Left lobe of liver (tissue), 2 donors: ENCODE results near the gene TXLNB. TPM values are rescaled to one million over a fixed set of nuclear protein-coding genes. Genes with fewer than 3 reads are reported as not detected.

Experiments
- ATAC-seq: fragments of 200-7000 bp; cut with Tn5 transposase; one replicate; pipeline ENCODE4 v1.9.1; 2020; ENCODE audit warnings: mild to moderate bottlenecking, moderate library complexity
- DNase-seq: peaks from one replicate; pipeline ENCODE4 v3.0.0-alpha.2; 2020; ENCODE audit warnings: low spot score
- total RNA-seq: library from RNA; stranded (reverse); gene quantifications from one replicate; pipeline ENCODE4 v1.2.1, GENCODE V29; 2021
- donor health status: DM: no; HTN: no; CAD: no; lungs with moderate emphysema.
- donor health status: DM: no; HTN: yes; CAD: no.

Gene TXLNB
- total RNA-seq, 1 donor from 2014 or later, result 0.10 TPM

DNA sequence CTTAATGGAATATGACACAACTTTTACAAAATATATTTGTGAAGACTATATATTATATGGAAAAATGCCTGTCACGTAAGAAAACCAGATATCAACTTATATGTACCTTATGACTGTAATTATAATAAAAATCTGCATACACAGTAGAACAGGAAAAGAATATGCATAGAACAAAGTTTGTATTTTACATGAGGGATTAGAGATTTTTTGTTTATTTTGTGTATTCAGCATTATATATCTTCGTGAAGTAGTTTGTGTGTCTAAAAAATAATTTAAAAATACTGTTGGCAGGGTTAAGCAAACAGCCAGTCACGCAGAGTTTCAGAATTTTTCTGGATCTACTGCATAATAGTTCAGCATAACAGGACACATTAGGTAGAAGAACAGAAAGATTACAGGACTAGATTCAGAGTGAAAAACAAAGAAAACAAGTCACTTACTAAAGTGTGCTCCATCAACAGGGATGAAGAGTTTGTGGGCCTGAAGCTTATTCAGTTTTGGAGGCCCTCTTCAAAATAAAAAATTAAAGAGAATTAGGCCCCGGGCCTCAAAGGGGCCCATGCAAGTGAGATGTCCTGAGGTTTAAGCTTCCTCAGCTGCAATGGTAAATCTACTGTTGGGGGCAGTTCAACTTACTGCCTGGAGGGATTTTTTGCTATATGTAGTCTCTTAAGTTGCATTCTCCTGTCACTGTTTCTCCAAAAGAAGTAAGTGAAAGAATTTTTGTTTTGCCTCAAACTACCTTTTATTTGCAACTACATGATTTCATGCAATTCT is 16.3 kb downstream of the TXLNB start:
- ATAC-seq (no peak), DNase-seq (no peak)

DNA sequence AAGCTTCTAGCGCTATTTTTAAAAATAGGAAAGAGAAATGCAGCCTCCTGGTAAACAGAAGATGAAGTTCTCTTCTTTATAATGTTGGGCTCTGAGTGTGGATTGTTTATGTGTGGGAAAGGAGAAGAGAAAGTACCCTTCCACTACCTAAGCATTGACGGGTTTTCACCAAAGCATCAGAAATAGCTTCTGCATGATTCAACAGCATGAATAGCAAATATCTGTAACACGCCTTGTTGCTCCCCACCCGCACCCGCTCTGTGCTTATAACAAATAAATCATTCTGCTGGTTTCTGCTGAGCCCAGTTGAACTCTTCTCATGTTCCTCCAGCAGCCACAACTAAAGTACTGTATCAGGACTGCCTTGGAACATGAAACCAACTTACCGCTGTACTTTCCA is 20.7 kb downstream of the TXLNB start:
- ATAC-seq (peak; percentile 17), DNase-seq (no peak)

DNA sequence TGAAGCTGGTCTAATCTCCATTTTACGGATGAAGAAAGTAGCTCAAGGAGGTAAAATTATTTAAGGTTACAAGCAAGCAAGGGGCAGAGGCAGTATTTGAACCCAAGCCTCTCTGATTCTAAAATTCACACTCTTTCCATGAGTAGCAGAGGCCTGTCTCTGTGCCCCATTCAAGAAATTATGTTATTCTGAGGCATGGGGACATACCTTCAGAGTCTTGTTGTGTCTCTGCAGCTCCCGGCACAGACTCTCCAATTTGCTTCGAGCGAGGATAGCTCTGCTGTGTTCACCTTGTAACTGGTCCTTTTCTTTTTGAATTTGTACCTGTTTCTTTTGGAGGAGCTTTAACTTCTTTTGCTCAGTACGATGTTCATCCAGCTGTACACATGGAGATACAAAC is 21.5 kb downstream of the TXLNB start:
- ATAC-seq, result no peak

DNA sequence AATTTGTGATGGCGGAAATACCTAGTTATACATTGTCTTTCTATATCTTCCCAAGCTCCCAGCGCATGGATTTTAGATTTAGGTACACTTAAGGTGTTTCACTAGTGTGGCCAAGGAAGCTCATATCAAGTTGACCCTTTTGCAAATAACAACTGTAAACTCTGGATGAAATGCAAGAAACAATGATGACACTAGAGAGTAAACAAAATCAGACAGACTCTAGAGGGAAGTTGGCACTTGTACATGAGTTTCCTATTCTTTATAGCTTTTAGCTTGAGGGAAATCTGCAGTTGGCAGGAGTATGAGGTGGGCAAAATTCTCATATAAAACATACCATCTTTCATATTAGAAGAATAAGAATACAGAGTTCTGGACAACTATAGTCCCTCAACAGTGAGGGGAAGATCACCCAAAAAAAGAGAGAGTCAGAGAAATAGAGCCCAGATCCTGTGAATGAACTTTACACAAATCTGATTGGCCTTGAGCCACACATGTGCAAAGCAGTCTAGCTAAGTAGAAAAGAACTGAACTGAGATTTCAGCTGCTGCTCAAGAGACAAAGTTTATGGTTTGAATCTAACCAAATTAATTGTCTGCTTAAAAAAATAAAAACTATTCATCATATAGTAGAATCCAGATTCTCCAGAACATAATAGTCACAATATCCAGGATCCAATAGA is 26.1 kb downstream of the TXLNB start:
- peak; percentile 82 for ATAC-seq
- DNase-seq, result no peak

More for the DNA sequence above, 21.5 kb downstream of the TXLNB start:
- no peak for DNase-seq

DNA sequence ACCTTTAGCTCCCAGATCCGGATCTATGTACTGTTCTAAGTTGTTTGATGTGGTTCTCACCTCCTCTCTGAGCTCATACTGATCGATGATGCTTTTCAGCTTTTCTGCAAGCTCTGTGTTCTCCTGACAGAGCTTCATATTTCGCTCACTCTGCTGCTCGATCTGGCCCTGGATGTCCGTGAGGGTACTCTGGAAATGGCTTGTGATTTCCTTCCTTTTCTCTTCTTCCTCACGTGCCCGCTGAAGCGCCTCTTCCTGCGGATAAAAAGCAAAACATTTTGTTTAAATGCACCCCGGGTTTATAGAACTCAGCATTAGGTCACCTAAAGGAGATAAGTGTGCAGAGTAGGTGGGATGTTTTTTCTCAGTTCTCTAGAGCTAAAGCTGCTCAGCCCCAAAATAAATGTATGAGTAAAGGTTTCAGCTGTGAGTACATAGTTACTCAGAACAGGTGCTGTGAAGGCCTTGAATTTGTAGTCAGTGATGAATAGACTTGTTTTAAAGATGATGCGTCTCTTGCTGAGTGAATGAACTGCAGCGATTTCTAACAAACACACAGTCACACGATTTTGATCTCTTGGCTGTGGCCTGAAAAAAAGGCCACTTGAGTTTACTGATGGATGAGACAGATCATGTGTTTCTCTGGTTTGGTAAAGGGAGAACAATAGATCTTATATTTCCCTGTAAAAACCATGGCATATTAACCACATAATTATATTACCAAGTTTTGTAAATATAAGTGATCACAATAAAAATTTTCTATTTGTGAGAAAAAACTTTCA is 29.1 kb downstream of the TXLNB start:
- DNase-seq (no peak), ATAC-seq (no peak)

DNA sequence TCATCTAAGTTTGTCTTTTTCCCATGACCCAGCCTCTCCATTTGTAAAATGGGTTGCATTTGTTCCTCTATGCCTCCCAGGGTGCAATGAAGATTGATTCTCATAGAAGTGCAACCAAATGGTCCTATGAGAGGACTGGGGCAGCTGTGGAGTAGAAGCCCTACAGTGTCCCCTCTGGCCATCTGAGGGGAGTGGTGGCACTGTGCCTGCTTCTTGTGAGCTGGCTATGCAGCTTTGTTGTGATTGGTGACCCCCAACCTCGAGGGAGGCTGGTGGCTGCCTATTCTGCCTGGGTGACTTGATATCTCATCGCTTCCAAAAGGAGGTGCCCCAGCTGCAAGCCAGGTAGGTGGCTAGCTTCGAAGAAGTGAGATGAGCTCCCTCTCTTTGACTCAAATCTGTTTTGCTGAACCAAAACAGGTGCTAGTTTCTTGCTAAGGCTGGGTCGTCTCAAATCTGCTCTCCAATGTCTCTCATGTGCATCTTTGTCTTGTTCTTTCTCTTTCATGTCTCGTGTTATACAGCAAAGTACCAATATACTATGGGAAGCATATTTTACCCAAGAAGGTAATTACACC is 33.9 kb downstream of the TXLNB start:
- DNase-seq (no peak), ATAC-seq (no peak)

DNA sequence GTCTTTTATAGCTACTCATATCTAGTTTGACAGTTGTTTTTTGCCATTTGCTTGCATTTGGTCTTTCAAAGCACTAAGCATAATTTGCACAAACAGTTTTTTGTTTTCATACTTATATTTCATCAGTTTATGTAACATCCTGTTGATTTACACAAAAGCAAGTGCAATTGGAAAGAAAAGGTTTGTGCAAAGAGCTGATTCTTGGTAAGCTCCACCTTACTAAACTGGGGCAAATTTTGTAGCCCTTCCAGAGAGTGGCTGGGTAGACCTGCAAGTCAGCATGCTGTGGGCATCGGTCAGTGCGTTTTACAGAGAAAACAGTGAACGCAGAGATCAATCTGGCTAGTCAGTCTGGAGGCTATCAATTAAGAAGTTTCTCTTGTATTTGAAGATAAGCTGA is 34.5 kb downstream of the TXLNB start:
- DNase-seq, result no peak
- ATAC-seq, result no peak

DNA sequence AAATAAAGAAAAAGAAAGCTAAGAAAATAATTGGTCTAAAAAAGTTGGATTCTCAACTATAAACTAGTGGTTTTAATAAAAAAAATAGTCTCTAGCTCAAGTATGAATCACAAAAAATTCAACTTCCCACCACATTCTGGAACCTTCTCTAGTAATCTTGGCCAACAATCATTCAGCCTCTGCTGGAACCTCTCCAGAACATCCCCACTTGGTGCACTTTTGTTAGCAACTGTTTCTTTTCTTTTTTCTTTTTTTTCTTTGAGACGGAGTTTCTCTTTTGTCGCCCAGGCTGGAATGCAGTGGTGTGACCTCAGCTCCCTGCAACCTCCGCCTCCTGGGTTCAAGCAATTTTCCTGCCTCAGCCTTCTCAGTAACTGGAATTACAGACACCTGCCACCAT is 35.7 kb downstream of the TXLNB start:
- ATAC-seq (no peak), DNase-seq (no peak)

DNA sequence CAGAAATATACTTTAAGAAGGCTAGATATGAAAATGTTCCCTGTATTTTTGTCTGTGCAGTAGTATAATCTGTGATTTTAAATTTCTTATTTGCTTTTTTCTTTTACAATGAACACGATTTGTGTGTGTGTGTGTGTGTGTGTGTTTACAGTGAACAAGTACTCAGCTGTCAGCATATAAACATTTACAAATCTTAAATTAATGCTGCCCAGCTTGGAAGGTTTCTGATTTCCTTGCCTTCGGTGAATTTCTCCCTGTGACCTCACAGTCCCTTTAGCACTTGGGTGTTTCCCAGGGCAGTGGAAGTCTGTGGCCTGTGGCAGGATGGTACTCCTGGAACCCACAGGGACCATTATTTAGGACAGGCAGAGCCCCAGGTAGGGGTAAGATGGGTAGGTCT is 37.6 kb downstream of the TXLNB start:
- ATAC-seq (no peak), DNase-seq (no peak)

DNA sequence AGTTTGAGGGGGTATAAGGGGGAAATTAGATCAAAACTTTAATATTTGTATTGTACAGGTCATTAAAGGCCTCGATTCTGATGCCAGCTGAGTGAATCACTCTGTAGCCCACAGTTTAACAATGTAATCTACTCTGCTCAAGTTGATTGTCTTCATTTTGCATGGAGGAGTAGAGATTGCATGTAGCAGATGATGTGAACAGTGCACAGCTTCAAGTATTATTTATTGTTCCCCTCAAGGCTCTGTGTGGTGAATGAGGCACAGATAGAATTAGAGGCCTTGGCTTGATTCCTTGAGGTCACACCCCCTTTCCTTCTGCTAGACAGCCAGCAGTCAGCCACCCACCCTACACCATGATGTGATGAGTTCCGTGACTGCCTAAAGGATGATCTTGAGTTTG is 38.1 kb downstream of the TXLNB start:
- ATAC-seq (no peak), DNase-seq (no peak)

DNA sequence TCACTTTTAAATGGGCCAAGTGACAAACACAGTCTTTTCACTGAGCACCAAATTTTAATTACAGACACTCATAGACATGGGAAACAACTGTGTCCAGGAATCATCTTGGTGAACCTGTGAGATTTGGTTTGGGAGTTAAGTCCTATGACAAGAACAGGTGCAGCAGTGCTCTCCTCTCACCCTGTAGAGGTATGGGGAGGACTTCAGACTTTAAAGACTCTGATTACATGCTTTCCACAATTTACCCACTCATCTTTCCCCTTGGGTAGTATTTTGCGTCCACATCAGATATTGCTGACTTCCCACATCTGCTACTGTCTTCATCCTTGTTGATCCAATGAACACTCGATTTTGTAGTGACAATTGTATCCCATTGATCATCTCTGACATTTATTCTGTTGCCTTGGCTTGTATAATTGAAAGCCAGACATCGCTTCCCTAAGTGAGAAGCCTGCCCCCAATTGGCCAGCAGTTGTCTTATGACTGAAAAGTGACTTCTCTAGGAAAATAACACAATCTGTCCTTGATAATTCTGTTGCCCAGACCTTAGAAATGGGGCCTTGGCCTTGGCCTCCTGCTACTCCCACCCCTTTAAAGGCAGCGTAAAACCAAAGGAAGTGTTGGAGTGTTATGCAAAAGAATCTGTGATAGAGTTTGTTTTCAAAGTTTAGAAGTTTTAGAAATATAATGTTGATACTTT is 40.0 kb downstream of the TXLNB start:
- DNase-seq, result no peak
- ATAC-seq, result no peak

DNA sequence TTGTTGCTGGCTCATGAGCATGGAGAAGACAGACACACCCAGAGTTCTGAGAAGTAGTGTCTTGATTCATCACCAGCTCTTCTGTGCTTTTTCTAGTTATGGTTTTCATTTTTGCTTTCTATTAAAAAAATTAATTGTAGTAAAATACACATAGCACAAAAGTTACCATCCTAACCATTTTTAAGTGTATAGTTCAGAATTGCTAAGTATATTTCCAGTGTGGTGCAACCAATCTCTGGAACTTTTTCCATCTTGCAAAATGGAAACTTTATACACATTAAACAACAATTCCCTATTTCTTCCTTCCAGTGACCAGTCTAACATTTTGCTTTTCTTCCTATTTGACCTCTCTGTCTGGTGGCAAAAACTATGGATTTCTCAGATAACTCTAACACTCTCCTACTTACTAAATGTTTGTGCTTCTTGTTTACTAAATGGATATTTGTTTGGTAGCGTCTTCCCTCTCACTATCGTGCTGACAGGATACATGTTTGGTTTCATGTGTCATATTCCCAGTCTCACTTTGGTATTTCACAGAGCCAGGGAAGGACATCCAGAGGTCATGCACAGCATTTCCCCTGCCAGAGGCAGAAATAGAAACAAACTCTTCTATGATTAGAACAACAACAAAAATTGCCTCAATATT is 40.6 kb downstream of the TXLNB start:
- DNase-seq, result no peak
- ATAC-seq, result peak; percentile 54

DNA sequence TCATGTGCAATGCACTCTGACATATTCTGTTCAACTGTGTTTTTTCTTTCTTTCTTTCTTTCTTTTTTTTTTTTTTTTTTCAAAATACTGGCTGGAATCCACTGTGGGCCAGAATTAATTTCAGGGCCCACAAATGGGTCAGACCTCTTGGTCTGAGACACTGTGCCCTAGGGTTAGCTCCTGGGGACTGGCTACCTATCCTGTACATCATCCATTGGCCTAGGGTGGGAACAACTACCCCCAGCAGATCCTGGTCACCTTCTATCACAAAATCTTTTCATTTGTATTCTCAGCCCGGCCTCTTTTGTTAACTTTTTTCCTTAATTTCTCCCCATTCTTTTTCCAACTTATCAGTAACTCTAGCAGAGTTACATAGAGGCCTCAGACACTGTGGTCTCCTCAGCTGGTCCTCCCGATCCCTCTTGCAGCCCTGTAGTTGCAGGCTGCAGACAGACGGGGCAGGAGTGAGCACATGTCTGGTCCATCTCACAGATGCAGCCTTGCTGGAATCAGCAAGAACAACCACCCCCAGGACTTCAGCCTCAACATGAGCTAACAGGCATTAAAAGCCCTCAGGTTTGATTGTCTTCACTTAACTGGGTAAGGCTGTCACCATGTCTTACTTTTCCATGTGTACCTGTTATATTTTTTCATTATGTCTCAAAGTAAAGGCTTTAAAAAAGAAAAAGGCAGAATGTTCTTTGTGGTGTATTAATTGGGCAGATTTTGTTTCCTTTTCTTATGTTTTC is 41.3 kb downstream of the TXLNB start:
- ATAC-seq, result peak; percentile 96
- DNase-seq, result peak; percentile 56

DNA sequence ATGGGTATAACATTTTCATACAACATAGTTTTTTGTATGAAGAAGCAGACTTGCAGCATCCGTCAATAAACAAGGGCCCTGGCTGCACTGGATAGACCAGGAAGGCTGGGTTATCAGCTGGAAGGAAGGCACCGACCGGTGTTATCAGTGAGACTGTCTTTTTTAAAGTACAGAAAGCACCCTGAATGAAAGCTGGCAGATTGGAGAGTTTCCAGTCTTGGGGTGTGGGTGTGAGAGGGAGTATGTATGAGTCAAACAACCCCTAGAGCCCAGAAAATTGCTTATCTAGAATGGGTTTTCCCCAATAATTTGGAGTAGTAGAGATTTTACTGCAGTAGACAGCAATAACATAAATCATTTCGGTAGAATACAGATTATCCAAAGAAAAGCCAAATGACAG is 42.4 kb downstream of the TXLNB start:
- no peak for DNase-seq
- ATAC-seq, result peak; percentile 21

DNA sequence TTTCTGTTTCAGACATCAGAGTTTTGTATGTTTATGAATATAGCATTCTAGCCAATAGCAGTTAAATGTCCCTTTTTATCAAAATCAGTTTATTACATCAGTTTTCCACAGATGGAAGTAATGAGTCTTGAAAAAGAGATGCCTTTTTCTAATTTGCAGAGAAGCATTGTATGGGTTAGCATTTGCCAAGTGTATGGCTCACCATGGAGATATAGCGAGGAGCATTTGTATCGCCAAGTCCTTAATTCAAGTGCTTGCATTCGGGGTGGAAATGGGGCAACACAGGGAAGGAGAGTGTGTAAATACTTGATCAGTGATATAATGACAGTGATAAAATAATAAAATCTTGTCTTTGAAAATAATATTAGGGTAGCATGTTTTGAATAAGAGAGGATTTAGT is 42.9 kb downstream of the TXLNB start:
- ATAC-seq, result no peak
- no peak for DNase-seq

DNA sequence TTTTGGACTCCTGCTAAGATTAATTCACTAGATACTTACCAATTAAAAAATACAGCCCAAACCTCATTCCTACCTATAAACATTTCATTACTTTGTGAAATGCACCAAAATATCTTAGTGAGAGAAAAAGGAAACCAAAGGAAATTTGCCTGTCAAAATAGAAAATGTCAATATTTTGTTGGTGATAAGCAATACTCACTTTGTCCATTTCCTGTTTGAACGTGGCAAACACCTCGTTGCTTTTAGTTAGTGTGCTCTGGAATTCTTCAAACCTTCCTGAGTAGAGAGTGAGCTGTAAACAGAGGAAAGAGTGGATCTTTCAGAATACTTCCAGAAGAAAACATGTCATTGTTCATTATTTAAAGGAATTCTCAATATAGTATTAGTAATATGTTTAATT is 44.2 kb downstream of the TXLNB start:
- DNase-seq (no peak), ATAC-seq (no peak)

DNA sequence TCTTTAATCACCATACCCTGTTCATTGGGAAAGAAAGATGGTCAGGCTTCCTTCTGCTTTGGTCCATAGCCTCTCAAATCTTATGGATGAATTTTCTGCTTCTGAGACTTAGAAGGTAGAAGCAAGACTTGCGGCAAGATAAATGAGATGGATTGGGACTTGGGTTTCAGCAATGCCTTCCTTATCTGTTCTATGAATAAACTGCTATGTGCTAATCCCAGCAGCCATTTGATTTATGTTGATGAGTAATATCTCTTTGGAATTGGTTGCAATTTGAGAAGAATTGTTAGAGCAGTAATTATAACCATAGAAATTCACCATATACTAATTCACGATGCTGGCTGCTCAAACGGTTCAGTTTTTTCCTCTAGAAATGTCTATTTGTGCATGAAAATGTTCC is 48.3 kb downstream of the TXLNB start:
- ATAC-seq (no peak), DNase-seq (no peak)

DNA sequence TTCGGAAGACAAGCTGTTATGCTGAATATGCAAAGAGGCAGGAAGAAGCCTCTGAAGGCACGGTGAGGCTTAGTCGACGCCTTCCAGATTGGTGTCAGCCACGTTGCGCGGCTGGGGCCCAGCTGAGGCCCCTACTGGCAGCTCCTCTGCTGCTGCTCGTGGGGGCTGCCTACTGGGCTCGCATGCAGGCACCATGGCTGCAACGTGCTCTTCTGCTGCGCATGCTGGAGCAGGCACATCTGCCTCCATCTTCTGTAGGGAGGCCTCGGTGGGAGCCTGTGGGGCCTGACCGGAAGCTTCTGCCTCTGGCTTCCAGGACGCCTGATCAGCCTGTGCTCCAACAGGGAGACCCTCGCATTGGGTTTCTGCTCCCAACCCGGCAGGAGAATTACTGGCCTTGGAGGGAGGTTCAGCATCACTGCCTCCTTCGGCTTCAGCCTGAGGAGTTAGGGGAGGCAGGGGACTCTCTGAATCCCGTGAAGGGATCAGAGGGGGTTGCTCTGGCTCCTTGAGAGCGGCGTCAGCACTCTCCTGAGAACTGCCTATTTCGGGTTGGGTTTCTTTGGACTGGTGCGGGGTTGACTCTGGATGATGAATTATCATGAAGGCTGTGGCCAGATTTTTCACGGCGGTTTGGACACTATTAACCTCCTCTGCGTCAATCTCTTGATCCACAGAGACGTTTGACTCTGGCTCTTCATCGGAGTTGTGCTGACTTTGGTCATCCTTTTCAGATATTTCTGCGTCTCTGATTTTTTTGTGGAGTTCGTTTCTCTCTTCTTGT is 49.1 kb downstream of the TXLNB start:
- DNase-seq (no peak), ATAC-seq (no peak)
